ENCODE results near the gene HPSE.

HPSE gene

GRCh38 chr4:83259586-83259985, 75.1 kb downstream of the HPSE start:
- H3K4me3 ChIP-seq (ENCODE audit: low read depth, low read length): no peak overlapping the region
- TF ChIP-seq CTCF (IDR thresholded peaks at IDR 0.05; ENCODE audit: borderline replicate concordance, insufficient read depth, low read depth, low read length): no peak

DNA sequence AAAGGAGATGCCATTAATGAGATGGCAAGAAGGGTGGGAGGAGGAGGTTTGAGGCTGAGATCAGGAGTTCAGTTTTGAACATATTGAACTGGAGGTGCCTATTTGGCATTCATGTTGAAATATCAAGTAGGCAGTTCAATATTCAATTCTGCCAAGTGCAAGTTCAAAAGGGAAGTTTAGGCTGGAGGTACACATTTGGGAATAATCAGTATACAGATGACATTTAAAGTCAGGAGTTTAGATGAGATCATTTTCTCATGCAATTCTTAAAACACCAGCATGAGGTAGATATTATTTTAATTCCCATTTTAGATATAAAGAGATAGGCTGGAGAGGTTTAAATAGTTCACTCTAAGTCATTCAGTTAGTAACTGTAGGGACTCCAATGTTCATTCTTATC, 76.2 kb downstream of the HPSE start:
- H3K4me3 ChIP-seq (ENCODE audit: low read depth, low read length): no peak overlapping the region
- TF ChIP-seq CTCF (IDR thresholded peaks at IDR 0.05; ENCODE audit: borderline replicate concordance, insufficient read depth, low read depth, low read length): no peak

- no peak overlapping the region for H3K4me3 ChIP-seq (ENCODE audit: low read depth, low read length)
- TF ChIP-seq CTCF (IDR thresholded peaks at IDR 0.05; ENCODE audit: borderline replicate concordance, insufficient read depth, low read depth, low read length): no peak
Measured at GRCh38 chr4:83257811-83258210, 76.8 kb downstream of the HPSE start.

DNA sequence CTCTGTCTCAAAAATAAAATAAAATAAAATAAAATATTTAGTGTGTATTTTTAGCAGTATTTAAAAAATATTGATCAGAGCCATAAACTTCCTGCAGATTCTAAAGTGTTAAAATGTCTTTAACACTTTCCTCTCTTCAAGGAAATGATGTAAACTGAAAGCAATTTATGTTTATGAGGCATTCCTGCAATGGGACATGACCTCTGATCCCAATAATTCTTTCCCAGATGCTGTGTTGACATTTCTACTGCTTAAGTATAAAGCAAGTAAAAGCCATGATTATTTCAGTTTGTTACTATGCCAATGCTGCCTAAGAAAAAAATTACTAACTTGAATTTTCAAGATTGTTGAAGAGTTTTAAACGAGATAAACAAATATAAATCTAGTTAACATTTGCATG, 79.1 kb downstream of the HPSE start:
- no peak overlapping the region for H3K4me3 ChIP-seq (ENCODE audit: low read depth, low read length)
- no peak for TF ChIP-seq CTCF (IDR thresholded peaks at IDR 0.05; ENCODE audit: borderline replicate concordance, insufficient read depth, low read depth, low read length)

GRCh38 chr4:83252782-83253405, 81.8 kb downstream of the HPSE start:
- no peak overlapping the region for H3K4me3 ChIP-seq (ENCODE audit: low read depth, low read length)
- peak; percentile 84 for TF ChIP-seq CTCF (IDR thresholded peaks at IDR 0.05; ENCODE audit: borderline replicate concordance, insufficient read depth, low read depth, low read length)

GRCh38 chr4:83251447-83251830, 83.2 kb downstream of the HPSE start:
- no peak for TF ChIP-seq CTCF (IDR thresholded peaks at IDR 0.05; ENCODE audit: borderline replicate concordance, insufficient read depth, low read depth, low read length)
- no peak overlapping the region for H3K4me3 ChIP-seq (ENCODE audit: low read depth, low read length)

DNA sequence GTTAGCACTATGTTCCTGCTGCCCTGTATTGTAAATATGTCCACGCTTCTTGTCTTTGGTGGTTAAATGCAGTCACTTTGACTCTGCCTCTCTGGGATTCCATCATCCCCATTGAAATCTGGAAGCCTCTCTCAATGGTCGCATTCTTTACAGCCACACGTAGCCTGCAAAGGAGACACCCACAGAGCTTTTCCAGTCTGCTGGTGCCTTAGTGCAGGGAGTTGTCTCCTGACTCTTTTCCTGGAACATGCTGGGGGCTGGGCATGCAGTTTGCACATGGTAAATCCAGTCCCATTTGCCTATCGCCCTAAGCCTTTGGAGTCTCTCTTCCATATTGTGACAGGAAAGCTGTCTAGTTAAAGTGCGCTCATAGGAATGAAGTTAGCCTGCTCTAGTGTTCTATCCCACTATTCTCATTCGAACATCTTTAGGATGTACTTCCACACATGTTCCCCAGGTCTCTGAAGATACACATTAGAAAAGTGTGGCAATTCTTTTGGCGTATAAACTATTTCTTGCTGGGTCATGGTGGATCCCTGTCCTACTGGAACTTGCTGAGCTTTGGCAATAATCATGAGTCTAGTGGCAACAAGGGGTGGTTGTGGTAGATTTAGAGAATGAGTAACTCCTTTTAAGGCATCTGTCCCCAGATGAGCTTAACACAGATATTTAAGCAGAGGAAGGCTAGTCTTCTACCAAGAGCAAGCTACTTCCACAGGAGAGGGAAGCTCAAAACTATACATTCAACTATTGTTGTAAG, 83.8 kb downstream of the HPSE start:
- no peak for TF ChIP-seq CTCF (IDR thresholded peaks at IDR 0.05; ENCODE audit: borderline replicate concordance, insufficient read depth, low read depth, low read length)
- no peak overlapping the region for H3K4me3 ChIP-seq (ENCODE audit: low read depth, low read length)
